ENCODE measurements around the gene PAM. TPM values are rescaled to one million over a fixed set of nuclear protein-coding genes. Genes with fewer than 3 reads are reported as not detected.

The PAM gene
- polyA plus RNA-seq, 1 donor (not counting 4 experiments of a cell fraction or from before 2014, with no cell fraction given), result 149 TPM

GRCh38 chr5:102858808-102859207 lies 103.7 kb downstream of the PAM start:
- Histone ChIP-seq H4K20me1 (ENCODE audit: control insufficient read depth, extremely low read depth, insufficient read depth, low read length) (no peaks in the 10 kb centered on the region), H3K9me1 (ENCODE audit: control insufficient read depth, extremely low read depth, insufficient read depth, low read length) (no peaks in the 10 kb centered on the region), H3K27ac (ENCODE audit: control insufficient read depth, insufficient read depth, low read length) (no peak overlapping the region), H3K9ac (ENCODE audit: control insufficient read depth, extremely low read depth, insufficient read depth, low read length) (no peak overlapping the region), H3K36me3 (ENCODE audit: control insufficient read depth in 2 of 2, extremely low read depth in 1 of 2, insufficient read depth in 2 of 2, low read length in 2 of 2) (peaks cover 0 to 2% of the 10 kb centered on the region in 2 experiments), H3K4me3 (ENCODE audit: control insufficient read depth in 2 of 3, extremely low read depth in 1 of 3, insufficient read depth in 2 of 3, low read depth in 1 of 3, low read length in 3 of 3) (no peak overlapping the region), H3K27me3 (ENCODE audit: control insufficient read depth, extremely low read depth, insufficient read depth, low read length) (no peaks in the 10 kb centered on the region), H3K4me1 (ENCODE audit: control insufficient read depth, extremely low read depth, insufficient read depth, low read length) (peaks cover 22% of the 10 kb centered on the region), H2AFZ (ENCODE audit: control insufficient read depth, low read length) (no peak overlapping the region), H3K9me3 (ENCODE audit: control insufficient read depth, low read depth, low read length) (no peaks in the 10 kb centered on the region), H3K4me2 (ENCODE audit: control insufficient read depth, extremely low read depth, insufficient read depth, low read depth, low read length) (no peak overlapping the region), H3K79me2 (ENCODE audit: control insufficient read depth, insufficient read depth, low read length) (no peaks in the 10 kb centered on the region)
- dilution Hi-C loops (cut with MboI; ENCODE audit: extremely low pct_ligation_motif_present, low sequenced_read_pairs), result no loop called here
- DNase-seq (ENCODE audit: low read depth, low spot score) (no peak), FAIRE-seq (peak; percentile 53)
- no peak for TF ChIP-seq CTCF (optimal IDR thresholded peaks at IDR 0.05 in 1 of 3, IDR thresholded peaks at IDR 0.05 in 1 of 3, conservative IDR thresholded peaks at IDR 0.05 in 1 of 3; ENCODE audit: extremely low read depth in 1 of 3, insufficient read depth in 2 of 3, low read length in 3 of 3)
- TF ChIP-seq EZH2 (IDR thresholded peaks at IDR 0.05; ENCODE audit: low read length), result no peak

GRCh38 chr5:102860035-102860434 lies 104.9 kb downstream of the PAM start:
- no peaks in the 10 kb centered on the region for H3K9me3 ChIP-seq (ENCODE audit: control insufficient read depth, low read depth, low read length)
- H3K27me3 ChIP-seq (ENCODE audit: control insufficient read depth, extremely low read depth, insufficient read depth, low read length), result no peaks in the 10 kb centered on the region
- H3K9me1 ChIP-seq (ENCODE audit: control insufficient read depth, extremely low read depth, insufficient read depth, low read length), result no peaks in the 10 kb centered on the region
- H4K20me1 ChIP-seq (ENCODE audit: control insufficient read depth, extremely low read depth, insufficient read depth, low read length), result no peaks in the 10 kb centered on the region
- H3K79me2 ChIP-seq (ENCODE audit: control insufficient read depth, insufficient read depth, low read length), result no peaks in the 10 kb centered on the region
- FAIRE-seq, result no peak
- no peak overlapping the region for H3K4me2 ChIP-seq (ENCODE audit: control insufficient read depth, extremely low read depth, insufficient read depth, low read depth, low read length)
- H3K36me3 ChIP-seq (ENCODE audit: control insufficient read depth in 2 of 2, extremely low read depth in 1 of 2, insufficient read depth in 2 of 2, low read length in 2 of 2), result peaks cover 0 to 2% of the 10 kb centered on the region in 2 experiments
- no peak overlapping the region for H3K27ac ChIP-seq (ENCODE audit: control insufficient read depth, insufficient read depth, low read length)
- no peak overlapping the region for H3K9ac ChIP-seq (ENCODE audit: control insufficient read depth, extremely low read depth, insufficient read depth, low read length)
- dilution Hi-C loops (cut with MboI; ENCODE audit: extremely low pct_ligation_motif_present, low sequenced_read_pairs), result no loop called here
- peaks cover 22% of the 10 kb centered on the region for H3K4me1 ChIP-seq (ENCODE audit: control insufficient read depth, extremely low read depth, insufficient read depth, low read length)
- H3K4me3 ChIP-seq (ENCODE audit: control insufficient read depth in 2 of 3, extremely low read depth in 1 of 3, insufficient read depth in 2 of 3, low read depth in 1 of 3, low read length in 3 of 3), result no peak overlapping the region
- H2AFZ ChIP-seq (ENCODE audit: control insufficient read depth, low read length), result no peak overlapping the region
- DNase-seq (ENCODE audit: low read depth, low spot score), result no peak
- TF ChIP-seq CTCF (optimal IDR thresholded peaks at IDR 0.05 in 1 of 3, IDR thresholded peaks at IDR 0.05 in 1 of 3, conservative IDR thresholded peaks at IDR 0.05 in 1 of 3; ENCODE audit: extremely low read depth in 1 of 3, insufficient read depth in 2 of 3, low read length in 3 of 3) (no peak), EZH2 (IDR thresholded peaks at IDR 0.05; ENCODE audit: low read length) (no peak)
